Inflammatory macrophage treated with lipopolysaccharide for 1 hour (primary cell): ENCODE data around the gene ACKR1.

Source experiments
- DNase-seq, 2 donors: peaks; one replicate each; pipeline ENCODE4 v3.0.0-alpha.2; 2020 to 2022

The ACKR1 gene

DNA sequence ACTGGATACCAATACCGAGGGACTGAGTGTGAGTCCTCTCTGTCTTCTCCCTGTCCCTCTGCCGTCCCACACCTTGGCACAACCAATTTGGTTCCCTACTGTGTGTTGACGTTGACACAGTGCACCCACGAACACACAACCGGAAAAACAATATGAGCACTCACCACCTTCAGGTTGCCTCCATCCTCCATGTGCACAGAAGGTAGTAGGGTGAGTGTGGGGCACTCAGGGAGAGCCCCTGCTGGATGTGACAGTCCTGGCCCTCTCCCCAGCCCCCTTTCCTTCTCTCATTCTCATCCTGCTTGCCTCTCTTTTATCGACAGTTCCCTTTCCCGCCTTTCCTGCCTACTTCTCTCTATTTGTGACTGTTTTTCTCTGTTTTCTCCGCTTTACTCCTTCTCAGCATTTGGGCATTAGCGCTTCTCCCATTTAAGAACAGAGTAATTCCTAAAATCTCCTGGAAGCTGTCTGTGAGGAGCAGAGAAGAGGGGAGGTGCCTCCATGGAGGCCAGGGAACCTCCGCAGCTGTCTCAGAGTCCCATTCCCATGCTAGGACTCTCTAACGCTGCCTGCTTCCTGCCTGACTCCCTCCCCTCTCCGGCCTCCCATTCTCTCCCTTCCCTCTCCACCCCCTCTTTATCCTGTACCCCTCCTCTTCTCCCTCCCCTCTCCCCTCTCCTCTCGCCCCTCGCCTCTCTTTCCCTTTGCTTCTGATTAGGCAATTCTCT, 16.9 kb upstream of the ACKR1 start:
- no peak for DNase-seq

DNA sequence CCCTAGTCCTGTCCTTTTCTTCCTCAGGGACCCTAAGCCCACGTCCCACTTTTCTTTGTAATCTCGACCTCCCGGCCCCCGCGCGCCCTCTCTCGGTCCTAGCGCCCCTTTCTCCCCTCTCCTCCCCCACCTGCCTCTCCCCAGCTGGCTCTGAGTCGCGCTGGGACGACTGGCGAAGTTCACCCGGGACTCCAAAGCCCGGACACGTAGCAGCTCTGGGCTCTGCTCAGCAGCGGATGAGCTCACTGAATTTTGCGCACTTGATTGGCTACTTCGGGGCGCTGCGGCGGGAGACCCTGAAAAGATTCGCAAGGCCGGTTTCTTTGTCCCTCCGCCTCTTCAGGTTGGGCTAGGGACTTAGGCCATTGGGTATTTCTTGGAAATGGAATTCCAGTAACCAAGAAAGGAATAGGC, 16.3 kb upstream of the ACKR1 start:
- peak; percentile 35 to 49 for DNase-seq

DNA sequence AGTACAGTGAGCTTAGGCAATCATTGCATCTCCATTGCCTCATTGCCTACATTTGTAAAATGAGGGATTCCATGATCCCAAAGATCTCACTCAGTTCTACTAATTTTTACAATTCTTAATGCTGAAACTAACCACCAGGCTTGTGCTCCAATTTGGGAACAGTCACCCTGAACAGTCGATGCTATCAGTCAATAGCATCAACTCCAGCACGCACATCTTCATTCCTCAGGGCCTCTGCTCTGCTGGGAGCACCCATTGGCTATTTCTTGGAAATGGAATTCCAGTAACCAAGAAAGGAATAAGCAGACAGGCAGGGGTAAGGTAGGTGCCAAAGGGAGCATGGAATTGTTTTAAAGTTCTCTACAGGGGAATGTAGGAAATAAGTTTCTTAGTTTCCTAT, 14.2 kb upstream of the ACKR1 start:
- no peak for DNase-seq

DNA sequence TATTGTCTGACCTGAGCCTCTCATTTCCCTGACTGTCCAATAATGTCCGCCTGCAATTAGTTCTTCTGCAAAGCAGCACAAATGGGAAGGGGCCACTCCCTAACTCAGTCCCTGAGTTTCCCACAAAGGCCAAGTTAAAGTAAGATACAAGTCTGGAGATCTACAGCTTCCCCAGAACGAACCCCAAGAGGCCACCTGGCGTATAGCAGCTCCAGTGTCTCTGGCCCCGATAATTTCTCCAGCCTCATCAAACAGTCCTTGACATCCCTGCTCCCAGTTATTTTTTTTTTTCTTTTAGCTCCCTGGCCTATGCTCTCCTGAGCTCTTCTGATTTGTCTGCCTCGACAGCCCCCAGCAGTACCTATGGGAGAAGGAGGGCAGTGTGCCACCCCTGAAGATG, 8.1 kb upstream of the ACKR1 start:
- DNase-seq, result no peak

DNA sequence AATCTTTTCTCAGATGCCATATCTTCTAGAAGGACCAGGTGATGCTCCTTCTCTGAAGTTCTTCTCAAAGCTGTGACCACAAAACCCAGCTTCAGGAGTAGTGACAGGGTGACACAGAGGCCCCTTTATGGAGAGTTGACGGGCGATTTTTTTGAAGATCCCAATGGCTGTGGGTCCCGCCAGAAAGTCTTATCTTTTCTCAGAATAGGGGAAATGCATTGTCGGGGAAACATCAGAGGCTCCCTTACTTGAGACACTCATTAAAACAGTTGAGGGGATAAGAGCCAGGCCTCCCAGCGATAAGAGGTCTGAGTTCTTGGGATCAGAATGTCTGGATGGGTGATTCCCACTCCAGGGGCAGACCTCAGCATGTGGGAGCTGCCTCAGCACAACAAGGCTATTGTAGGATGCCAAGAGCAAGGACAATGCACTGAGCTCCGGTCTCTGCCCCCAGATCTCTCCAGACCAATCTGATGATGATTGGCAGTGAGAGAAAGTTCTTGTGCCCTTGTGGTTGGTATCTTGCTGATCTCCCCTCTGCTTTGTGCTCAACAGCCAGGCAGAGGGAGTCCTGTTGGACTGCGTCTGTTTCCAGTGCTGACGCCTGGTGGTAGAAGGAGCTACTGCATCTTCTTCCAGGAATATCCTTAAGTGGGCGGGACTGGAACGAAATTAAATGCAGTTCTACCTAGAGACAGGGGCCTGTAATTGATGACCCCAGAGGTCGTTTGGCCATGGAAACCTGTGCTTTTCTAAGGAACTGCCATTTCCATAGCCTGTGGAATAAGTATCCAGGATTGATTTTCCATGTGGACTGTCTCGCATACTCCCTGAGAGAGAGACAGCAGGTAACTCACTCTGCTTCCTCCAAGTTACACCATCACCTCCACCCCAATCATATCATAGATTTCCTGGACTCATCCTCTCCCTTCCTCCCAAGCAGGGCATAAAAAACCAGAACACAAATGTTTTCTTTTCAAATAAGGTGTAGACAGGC, 6.8 kb upstream of the ACKR1 start:
- DNase-seq, result peak; percentile 64 to 96

DNA sequence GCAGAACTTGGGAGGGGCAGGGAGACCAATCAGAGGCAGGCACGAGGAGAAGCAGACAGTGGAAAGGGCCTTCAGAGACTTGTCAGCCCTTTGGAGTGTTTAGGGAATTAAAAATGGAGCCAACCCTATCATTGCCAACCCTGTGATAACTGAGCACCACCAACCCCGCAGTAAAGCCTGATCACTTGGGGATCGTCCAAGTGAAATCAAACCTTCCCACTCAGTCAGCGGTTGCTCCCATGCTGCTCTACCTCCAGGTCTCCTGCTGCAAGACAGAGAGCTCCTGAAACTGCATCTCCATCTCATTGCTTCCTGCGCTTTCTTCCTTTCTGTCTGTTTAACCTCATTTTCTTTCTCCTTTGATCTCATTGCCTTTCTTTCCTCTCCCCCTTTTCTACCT, 4.8 kb upstream of the ACKR1 start:
- DNase-seq, result no peak

DNA sequence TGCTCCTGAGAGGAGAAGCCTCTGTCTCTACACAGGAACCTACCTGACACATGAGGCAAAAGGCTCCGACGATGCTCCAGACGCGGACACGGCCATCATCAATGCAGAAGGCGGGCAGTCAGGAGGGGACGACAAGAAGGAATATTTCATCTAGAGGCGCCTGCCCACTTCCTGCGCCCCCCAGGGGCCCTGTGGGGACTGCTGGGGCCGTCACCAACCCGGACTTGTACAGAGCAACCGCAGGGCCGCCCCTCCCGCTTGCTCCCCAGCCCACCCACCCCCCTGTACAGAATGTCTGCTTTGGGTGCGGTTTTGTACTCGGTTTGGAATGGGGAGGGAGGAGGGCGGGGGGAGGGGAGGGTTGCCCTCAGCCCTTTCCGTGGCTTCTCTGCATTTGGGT, 3.9 kb upstream of the ACKR1 start:
- DNase-seq, result no peak

DNA sequence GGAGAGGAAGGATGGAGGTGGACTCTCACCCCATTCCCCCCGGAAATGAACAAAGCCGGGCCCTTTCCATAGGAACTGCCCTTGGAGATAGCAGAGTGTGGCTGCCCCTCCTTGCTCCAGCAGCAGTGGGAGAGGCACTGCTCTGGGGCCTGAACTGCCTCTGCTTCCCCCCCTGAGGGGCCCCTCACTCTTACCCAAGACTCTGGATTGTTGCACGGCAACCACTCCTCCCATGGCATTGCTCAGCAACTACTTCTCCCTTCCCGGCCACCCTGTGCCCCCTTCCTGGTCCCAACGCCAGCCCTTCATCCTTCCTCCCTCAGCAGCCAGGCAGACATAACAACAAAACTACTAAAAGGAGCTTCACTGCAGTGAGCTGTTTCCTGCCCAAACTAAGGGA, 3.0 kb upstream of the ACKR1 start:
- no peak for DNase-seq

DNA sequence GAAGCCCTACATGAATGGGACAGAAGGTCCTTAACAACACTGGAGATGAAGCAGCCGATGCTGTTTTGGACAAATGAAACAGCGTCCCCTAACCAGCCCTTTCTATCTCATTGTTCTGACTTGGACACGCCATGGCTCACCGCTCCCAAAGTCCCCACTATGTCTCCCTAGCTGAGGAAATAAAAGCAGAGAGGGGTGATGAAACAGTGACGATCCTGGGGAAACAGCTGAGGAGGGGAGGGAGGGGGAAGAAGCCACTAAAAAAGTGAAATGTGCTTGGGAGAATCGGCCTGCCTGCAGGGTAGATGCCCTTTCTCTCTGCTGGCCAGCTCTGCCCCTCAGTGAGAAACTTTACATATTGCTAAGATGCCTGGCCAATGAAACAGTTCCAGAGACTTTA, 1.1 kb upstream of the ACKR1 start:
- DNase-seq, result no peak

DNA sequence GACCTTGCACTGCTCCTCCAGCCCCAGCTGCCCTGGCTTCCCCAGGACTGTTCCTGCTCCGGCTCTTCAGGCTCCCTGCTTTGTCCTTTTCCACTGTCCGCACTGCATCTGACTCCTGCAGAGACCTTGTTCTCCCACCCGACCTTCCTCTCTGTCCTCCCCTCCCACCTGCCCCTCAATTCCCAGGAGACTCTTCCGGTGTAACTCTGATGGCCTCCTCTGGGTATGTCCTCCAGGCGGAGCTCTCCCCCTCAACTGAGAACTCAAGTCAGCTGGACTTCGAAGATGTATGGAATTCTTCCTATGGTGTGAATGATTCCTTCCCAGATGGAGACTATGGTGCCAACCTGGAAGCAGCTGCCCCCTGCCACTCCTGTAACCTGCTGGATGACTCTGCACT, 550 bp downstream of the ACKR1 start:
- no peak for DNase-seq

DNA sequence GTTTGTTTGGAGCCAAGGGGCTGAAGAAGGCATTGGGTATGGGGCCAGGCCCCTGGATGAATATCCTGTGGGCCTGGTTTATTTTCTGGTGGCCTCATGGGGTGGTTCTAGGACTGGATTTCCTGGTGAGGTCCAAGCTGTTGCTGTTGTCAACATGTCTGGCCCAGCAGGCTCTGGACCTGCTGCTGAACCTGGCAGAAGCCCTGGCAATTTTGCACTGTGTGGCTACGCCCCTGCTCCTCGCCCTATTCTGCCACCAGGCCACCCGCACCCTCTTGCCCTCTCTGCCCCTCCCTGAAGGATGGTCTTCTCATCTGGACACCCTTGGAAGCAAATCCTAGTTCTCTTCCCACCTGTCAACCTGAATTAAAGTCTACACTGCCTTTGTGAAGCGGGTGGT, 1.4 kb downstream of the ACKR1 start:
- no peak for DNase-seq

DNA sequence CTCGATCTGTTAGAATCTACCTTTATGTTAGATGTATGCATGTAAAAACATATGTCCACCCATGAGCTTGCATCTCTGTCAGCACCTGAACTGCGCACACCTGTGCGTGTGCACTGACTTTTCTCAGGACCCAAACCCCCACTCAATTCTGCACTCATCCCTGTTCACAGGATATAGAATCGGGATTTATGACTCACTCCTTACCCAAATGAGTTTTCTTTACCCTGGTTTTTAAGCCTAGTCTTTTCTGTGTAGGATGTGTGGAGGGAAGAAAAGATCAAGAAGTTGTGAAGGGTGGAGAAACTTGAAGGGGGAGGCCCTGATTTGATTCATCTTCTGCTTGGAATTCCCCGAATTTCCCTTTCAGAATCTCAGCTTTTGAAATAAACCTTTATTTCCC, 2.4 kb downstream of the ACKR1 start:
- DNase-seq, result no peak

DNA sequence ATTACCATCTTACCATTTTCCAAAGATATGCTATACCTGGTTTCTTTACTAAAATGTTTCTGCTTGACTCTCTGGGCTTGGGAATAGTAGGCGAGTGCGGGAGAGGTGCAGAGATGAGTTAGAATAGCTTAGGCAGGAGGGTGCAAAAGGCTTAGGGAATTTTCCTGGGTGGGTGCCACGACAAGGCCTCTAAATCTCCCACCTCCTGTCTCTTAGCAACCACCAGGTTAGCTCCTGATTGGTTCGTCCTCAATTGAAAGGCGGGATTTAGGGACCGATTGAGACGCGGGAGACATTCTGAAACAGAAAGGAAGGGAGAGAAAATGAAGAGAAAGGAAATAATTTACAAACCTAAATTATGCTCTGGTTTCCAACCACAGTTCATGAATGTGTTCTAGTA, 3.1 kb downstream of the ACKR1 start:
- no peak for DNase-seq

DNA sequence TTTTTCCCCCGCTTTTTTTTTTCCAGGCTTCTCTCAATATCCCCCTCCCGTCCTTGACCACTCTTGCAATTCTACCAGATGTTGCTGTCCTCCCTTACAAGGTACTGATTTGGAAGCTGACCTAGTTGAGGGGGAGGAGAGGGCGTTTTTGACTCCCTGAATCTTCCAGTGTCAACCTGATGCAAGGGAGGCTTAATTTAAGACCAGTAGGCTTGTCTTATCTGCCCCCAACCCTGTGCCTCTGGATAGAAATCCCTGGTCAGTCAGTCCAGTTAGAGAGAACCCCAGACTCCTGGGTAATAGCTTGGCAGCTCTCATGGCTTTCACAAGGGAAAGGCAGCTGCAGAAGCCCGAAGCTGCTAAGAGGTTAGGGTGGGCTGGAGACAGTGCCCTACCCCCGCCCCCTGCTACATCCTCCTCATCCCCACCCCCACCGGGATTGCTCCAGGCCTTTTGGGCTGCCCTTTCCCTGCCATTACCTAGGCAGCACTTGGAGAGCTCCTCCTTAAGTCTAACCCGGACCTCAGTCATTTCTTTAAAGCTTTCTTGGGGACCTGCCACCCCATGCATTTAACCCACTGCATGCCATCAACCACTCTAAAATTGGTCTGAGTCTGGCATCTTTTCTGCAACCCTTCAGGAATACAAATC, 3.6 kb downstream of the ACKR1 start:
- no peak for DNase-seq

DNA sequence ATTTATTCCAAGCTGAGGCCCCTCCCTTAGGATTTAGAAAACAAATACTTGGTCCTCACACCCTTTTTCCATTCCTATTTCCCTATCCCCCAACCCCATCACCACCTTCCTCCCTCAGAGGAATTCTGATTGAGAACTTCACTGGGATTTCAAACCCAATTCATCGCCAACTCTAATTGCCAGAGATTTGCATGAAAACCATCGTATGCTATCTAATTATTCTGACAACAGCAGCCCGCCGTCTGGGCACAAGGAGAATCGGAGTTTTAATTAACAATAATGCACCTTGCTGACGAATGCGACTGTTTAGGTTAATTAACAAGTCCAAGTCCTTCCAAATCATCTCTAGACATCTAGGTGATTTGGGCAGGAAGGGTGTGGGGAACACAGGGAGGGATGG, 4.4 kb downstream of the ACKR1 start:
- DNase-seq, result no peak

DNA sequence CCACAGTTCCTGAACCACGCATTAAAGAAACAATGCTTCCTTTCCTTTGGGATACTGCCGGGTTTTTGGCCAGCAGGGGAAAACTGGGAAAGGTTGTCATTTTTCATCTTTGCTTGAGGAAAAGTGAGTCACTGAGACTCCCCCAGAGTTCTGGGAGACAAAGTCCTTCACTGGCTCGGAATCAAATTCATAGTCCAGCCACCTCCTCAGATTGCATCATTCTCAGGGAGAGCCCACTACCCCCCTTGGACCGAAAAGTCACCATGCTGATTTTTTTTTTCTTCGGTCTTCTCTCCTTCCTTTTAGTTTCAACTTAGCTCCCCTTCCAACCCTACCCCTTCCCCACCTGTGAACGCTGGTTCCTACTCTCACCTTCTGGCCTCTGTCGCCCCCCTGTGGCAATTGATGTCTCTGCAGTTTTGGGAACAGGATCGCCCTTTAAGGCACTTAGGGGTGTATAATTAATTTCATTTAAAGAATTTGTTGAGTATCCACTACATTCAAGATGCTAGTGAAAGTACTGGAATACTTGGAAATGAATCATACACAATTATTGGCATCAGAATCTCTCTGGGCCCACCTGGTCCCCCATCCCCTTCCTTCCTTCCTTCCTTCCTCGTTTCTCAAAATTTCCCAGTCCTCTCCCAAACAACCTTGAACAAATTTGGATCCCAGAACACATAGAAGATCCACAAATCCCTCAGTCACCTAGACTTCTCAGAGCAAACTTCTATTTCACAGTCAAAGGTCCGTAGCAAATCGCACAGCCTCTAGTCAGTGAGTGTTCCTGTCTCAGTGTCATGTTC, 6.9 kb downstream of the ACKR1 start:
- peak in 1 of 2 donors; percentile 75 for DNase-seq

DNA sequence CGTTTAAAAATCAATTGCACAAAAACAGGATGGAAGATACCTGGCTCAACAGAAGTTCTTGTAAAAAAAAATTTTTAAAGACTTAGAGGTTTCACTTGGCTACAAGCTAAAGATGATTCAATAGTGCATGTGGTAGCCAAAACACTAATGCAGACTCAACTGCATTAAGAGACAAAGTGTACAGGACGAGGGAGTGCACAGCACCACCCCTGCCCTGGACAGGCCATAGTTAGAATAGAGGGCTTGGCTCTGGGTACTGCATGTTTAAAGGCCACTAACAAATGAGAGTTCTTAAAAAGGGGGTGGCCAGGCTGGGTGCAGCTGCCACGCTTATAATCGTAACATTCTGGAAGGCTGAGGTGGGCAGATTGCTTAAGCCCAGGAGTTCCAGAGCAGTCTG, 7.9 kb downstream of the ACKR1 start:
- no peak for DNase-seq

DNA sequence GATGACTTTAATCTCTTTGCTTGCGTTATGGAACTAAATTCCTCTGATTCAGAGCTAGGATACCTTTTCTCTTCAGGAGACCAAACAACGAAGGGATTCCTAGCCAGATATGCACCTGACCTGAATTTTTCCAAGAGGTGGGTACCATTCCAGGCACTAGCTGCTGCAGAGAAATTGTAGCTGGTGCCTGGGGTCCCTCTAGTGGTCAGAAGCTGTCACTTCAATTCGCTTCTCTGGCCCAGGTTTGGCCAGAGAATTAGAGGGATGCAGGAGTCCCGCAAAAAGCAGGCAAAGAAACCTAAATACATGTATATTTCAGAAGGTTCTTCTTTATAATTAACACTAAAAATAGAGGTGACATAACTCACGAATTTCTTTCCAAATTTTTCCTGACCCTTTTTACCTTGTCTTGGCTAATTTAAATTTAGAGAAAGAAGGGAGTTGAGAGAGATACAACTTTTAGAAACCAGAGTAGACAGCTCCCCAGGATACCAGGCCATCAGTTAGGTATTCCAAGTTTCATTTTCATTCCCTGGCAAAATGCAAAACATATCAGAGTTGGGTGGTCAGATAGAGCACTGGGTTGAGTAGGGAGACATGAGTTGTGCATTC, 9.6 kb downstream of the ACKR1 start:
- DNase-seq, result peak; percentile 17 to 68

DNA sequence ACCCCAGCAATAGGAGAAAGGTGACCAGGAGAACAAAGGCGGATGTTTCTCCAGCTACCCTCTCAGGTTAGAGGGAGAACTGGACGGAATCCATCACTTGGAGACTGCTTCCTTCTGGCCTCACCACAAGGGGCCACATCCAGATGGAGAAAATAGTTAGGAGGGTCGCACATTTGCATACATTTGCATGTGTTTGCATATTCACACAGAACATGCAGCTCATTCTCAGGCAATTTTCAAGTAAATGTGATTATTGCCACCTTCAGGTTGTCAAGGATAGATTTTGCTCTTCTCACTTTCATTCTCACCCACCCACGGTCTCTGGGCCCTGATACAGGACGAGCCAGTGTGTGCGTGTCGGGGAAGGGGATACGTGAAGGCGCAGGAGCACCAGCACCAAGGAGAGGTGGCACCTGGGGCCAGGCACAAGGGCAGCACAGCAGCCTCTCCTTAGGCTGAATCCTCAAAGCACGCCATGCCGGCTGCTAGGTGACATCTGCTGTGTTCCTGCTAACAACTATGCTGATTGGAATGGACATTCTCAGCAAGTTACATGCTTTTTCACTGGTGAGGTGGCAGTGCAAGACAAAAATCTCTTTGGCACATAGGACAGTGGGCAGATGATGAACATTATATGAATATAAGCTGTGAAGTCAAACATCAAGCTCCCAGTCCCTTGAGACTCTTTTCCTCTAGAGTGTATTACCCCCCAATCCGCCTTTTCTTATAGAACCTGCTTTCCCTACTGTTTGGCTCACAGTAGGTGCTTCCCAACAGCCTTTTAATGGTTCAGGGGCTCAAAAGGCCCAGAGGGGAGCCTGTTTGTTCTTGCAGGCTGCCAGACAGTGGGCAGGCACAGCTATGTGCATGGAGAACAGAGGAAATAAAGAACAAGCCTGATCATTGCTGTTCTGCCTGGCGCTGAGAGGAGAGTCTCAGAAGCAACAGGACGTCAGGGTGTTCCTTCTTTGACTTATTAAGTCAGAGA, 14.3 kb downstream of the ACKR1 start:
- DNase-seq, result no peak

DNA sequence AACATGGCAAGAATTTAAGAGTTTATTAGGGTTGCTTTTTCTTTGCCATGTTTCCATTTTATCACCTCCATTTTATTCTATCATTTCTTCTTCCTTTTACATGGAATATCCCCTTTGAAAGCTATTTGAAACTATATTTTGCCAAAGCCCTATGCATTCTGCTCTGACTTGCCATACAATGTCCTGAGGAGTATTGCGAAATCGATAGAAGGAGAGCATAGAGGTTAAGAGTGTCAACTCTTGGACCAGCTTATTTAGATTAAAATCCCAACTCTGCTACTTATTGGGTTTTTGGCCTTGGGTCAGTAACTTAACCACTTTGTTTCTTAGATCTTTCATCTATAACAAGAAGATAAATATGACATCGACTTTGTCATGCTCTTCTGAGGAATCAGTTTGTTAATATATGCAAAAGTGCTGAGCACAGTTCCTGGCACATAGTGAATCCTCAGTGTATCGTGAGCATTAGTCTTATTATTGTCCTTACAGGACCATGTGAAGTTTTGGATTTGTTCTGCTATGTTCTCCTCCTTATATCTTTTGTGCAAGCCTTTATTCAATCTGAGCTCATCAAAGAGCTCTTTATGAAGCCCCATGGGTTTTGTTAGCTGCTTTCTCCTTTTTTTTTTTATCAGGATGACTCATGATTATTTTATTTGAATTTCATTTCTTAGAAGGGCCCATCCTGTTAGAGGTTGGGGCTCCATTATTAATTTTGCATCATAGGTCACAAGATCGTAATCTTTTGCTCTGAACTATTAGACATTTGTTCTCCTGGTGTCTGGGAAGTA, 17.6 kb downstream of the ACKR1 start:
- no peak for DNase-seq
